ENCODE results near the gene NTRK3.

DNA sequence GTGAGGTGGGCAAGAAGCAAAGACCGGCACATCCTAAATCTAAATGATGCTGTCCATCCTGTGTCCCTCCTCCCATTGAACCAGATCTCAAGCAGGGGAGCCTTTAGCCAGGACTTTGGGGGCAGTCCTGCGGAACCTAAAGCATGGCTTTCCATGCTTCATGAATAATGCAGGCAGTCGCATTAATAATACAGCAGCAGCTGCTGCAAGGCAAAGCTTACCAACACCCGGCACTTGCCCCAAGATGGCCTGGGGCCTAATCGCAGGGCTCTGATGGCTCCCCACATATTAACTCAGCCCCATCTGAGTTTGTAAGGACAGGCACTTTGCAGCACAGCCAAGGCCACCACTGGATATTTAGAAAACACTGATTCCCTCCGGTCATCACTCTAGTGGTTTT lies 114.4 kb downstream of the NTRK3 start:
- TF ChIP-seq, protein P1, sequence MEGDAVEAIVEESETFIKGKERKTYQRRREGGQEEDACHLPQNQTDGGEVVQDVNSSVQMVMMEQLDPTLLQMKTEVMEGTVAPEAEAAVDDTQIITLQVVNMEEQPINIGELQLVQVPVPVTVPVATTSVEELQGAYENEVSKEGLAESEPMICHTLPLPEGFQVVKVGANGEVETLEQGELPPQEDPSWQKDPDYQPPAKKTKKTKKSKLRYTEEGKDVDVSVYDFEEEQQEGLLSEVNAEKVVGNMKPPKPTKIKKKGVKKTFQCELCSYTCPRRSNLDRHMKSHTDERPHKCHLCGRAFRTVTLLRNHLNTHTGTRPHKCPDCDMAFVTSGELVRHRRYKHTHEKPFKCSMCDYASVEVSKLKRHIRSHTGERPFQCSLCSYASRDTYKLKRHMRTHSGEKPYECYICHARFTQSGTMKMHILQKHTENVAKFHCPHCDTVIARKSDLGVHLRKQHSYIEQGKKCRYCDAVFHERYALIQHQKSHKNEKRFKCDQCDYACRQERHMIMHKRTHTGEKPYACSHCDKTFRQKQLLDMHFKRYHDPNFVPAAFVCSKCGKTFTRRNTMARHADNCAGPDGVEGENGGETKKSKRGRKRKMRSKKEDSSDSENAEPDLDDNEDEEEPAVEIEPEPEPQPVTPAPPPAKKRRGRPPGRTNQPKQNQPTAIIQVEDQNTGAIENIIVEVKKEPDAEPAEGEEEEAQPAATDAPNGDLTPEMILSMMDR (IDR thresholded peaks at IDR 0.05; ENCODE audit: extremely low read depth in 1 of 2, insufficient read depth in 1 of 2, low read depth in 1 of 2, low read length in 2 of 2) = no peak
- TF ChIP-seq POLR2A (IDR thresholded peaks at IDR 0.05; ENCODE audit: low read depth, low read length) (no peak), EZH2 (IDR thresholded peaks at IDR 0.05; ENCODE audit: borderline replicate concordance, low read depth, low read length, severe bottlenecking) (no peak), GATA2 (IDR thresholded peaks at IDR 0.05; ENCODE audit: insufficient read depth, insufficient read length, low read depth, low read length) (no peak)

Data from endothelial cell of umbilical vein (primary cell).